ENCODE results near the gene FCN3.
"Not testable (repeated sequence)": the region's sequence is repeated elsewhere in the genome, so short reads cannot be mapped to it uniquely, and the experiment has no call there.

Gene FCN3

GRCh38 chr1:27394282-27394658 lies 19.6 kb upstream of the FCN3 start:
- H3K4me3 ChIP-seq (ENCODE audit: low read depth, low read length): no peak overlapping the region
- TF ChIP-seq, protein P1, sequence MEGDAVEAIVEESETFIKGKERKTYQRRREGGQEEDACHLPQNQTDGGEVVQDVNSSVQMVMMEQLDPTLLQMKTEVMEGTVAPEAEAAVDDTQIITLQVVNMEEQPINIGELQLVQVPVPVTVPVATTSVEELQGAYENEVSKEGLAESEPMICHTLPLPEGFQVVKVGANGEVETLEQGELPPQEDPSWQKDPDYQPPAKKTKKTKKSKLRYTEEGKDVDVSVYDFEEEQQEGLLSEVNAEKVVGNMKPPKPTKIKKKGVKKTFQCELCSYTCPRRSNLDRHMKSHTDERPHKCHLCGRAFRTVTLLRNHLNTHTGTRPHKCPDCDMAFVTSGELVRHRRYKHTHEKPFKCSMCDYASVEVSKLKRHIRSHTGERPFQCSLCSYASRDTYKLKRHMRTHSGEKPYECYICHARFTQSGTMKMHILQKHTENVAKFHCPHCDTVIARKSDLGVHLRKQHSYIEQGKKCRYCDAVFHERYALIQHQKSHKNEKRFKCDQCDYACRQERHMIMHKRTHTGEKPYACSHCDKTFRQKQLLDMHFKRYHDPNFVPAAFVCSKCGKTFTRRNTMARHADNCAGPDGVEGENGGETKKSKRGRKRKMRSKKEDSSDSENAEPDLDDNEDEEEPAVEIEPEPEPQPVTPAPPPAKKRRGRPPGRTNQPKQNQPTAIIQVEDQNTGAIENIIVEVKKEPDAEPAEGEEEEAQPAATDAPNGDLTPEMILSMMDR (IDR thresholded peaks at IDR 0.05; ENCODE audit: low read depth, low read length): no peak

DNA sequence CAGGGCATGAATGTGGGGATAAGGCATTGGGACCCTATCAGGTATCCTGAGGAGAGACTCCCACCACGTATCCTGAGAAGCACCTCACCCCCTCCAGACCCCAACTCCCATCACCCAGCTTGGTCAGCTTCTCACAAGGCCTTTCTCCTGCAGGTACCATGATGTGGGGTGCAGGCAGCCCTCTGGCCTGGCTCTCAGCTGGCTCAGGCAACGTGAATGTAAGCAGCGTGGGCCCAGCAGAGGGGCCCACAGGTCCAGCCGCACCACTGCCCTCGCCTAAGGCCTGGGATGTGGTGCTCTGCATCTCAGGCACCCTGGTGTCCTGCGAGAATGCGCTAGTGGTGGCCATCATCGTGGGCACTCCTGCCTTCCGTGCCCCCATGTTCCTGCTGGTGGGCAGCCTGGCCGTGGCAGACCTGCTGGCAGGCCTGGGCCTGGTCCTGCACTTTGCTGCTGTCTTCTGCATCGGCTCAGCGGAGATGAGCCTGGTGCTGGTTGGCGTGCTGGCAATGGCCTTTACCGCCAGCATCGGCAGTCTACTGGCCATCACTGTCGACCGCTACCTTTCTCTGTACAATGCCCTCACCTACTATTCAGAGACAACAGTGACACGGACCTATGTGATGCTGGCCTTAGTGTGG lies 19.1 kb upstream of the FCN3 start:
- H3K4me3 ChIP-seq (ENCODE audit: low read depth, low read length): peak overlapping the region; percentile 87; the same call in 1 of the 2 replicates
- TF ChIP-seq, protein P1 (IDR thresholded peaks at IDR 0.05; ENCODE audit: low read depth, low read length): no peak

- TF ChIP-seq, protein P1 (IDR thresholded peaks at IDR 0.05; ENCODE audit: low read depth, low read length): peak; percentile 25; the same call in 1 of the 2 replicates
Observed at GRCh38 chr1:27392778-27393635, 18.4 kb upstream of the FCN3 start.

GRCh38 chr1:27392096-27392777 lies 17.6 kb upstream of the FCN3 start, which contains the start of gene GPR3:
TSS of gene GPR3 (plus strand) at chr1:27392622. CDS start at chr1:27393799, 1,177 bp downstream.
- TF ChIP-seq, protein P1 (IDR thresholded peaks at IDR 0.05; ENCODE audit: low read depth, low read length): peak; percentile 52
- H3K4me3 ChIP-seq (ENCODE audit: low read depth, low read length): peak within 1 kb of the TSS; percentile 87

More at GRCh38 chr1:27392778-27393635, 18.4 kb upstream of the FCN3 start:
- H3K4me3 ChIP-seq (ENCODE audit: low read depth, low read length): peak overlapping the region; percentile 87

DNA sequence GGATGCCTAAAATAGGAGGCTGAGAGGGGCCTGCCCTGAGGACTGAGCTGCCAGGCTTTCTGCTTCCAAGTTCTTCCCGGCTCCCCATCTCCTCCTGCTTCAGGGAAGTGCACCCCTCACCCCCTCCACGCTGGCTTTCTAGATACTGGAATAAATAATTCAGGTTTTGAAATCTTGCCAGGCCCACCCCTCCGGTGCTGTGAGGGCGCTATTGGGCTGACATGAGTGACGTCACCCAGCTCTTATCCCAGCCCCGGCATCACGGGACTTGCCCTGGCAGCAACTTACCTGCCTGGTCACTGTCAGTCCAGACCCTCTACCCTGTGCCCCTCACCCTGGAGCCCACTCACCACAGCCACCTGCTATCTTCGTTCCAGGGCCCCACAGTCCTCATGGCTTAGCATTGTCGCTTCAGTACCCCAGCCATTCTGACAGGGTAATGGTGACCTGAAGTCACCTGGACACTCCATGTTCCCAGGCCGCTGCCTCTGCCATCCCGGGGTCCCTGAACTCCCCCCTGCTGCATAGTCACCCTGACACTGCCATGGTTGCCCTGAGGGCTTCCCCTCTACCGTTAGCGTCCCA lies 17.0 kb upstream of the FCN3 start:
- peak overlapping the region; percentile 48 for H3K4me3 ChIP-seq (ENCODE audit: low read depth, low read length)
- TF ChIP-seq, protein P1 (IDR thresholded peaks at IDR 0.05; ENCODE audit: low read depth, low read length): no peak

- TF ChIP-seq, protein P1 (IDR thresholded peaks at IDR 0.05; ENCODE audit: low read depth, low read length): peak; percentile 93
- H3K4me3 ChIP-seq (ENCODE audit: low read depth, low read length): no peak overlapping the region
Observed at GRCh38 chr1:27388337-27389005, 13.8 kb upstream of the FCN3 start.

DNA sequence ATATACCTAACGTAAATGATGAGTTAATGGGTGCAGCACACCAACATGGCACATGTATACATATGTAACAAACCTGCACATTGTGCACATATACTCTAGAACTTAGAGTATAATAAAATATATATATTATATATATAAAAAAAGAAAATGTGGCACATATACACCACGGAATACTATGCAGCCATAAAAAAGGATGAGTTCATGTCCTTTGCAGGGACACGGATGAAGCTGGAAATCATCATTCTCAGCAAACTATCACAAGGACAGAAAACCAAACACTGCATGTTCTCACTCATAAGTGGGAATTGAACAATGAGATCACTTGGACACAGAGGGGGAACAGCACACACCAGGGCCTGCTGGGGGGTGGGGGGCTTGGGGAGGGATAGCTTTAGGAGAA lies 10.2 kb upstream of the FCN3 start:
- not testable (repeated sequence) for H3K4me3 ChIP-seq (ENCODE audit: low read depth, low read length)

Data from WI38 (cell line).